Neural progenitor cell (in vitro differentiated cells): ENCODE results near the gene RHBDL1. TPM values are rescaled to one million over a fixed set of nuclear protein-coding genes. Genes with fewer than 3 reads are reported as not detected.

Experiments
- DNase-seq: peaks from one replicate; pipeline ENCODE4 v3.0.0-alpha.2; 2016; ENCODE audit warnings: low spot score
- H2AFZ ChIP-seq: fragments of 200-600 bp; sonication (generic); replicated peaks from 2 replicates; pipeline ENCODE4 v1.6.1; 2016; ENCODE audit warnings: antibody characterized with exemption
- H3F3A ChIP-seq: fragments of 200-600 bp; sonication (generic); 2 replicates; pipeline ENCODE4 v1.6.1; 2016; ENCODE audit warnings: antibody characterized with exemption, low read depth
- H3K27ac ChIP-seq: fragments of 200-600 bp; sonication (generic); 2 replicates; pipeline ENCODE4 v1.5.1; 2016; ENCODE audit warnings: mild to moderate bottlenecking
- H3K27me3 ChIP-seq: fragments of 200-600 bp; sonication (generic); 2 replicates; pipeline ENCODE4 v1.6.1; 2016; ENCODE audit warnings: mild to moderate bottlenecking, moderate library complexity
- H3K36me3 ChIP-seq: fragments of 200-600 bp; sonication (generic); 2 replicates; pipeline ENCODE4 v1.5.1; 2016
- H3K4me1 ChIP-seq: fragments of 200-600 bp; sonication (generic); 2 replicates; pipeline ENCODE4 v1.6.1; 2016; ENCODE audit warnings: mixed run types
- H3K4me2 ChIP-seq: fragments of 200-600 bp; sonication (generic); 2 replicates; pipeline ENCODE4 v1.6.1; 2016
- H3K4me3 ChIP-seq: fragments of 200-600 bp; sonication (generic); 2 replicates; pipeline ENCODE4 v1.5.1; 2016
- H3K79me2 ChIP-seq: fragments of 200-600 bp; sonication (generic); 2 replicates; pipeline ENCODE4 v1.6.1; 2016; ENCODE audit warnings: low read depth
- H3K9ac ChIP-seq: fragments of 200-600 bp; sonication (generic); 2 replicates; pipeline ENCODE4 v1.6.1; 2016
- H3K9me3 ChIP-seq: fragments of 200-600 bp; sonication (generic); 2 replicates; pipeline ENCODE4 v1.5.1; 2016; ENCODE audit warnings: low read depth
- H4K20me1 ChIP-seq: fragments of 200-600 bp; sonication (generic); 2 replicates; pipeline ENCODE4 v1.6.1; 2016; ENCODE audit warnings: low read depth
- H3K27ac Mint-ChIP-seq: 3 replicates; pipeline ENCODE4 v1.8.0; 2021; ENCODE audit warnings: mixed read lengths
- H3K27me3 Mint-ChIP-seq: 2 replicates; pipeline ENCODE4 v1.8.0; 2022; ENCODE audit warnings: low read depth, mild to moderate bottlenecking, inconsistent platforms, moderate library complexity, mixed read lengths; ENCODE audit not compliant: insufficient read depth
- H3K36me3 Mint-ChIP-seq: 3 replicates; pipeline ENCODE4 v1.8.0; 2021; ENCODE audit warnings: mixed read lengths
- H3K4me1 Mint-ChIP-seq: 3 replicates; pipeline ENCODE4 v1.8.0; 2021; ENCODE audit warnings: mixed read lengths
- H3K4me3 Mint-ChIP-seq: 3 replicates; pipeline ENCODE4 v1.8.0; 2021; ENCODE audit warnings: mild to moderate bottlenecking, moderate library complexity, mixed read lengths
- H3K9me3 Mint-ChIP-seq: 3 replicates; pipeline ENCODE4 v1.8.0; 2020; ENCODE audit warnings: mixed read lengths
- CTCF ChIP-seq: fragments of 200-600 bp; sonication (generic); IDR thresholded peaks from 2 replicates; pipeline ENCODE4 v1.5.1; 2017; ENCODE audit warnings: antibody characterized with exemption, mild to moderate bottlenecking
- EZH2 ChIP-seq: fragments of 200-600 bp; sonication (generic); IDR thresholded peaks from 2 replicates; pipeline ENCODE4 v1.6.1; 2017; ENCODE audit warnings: antibody characterized with exemption, mild to moderate bottlenecking, moderate library complexity
- EZH2phosphoT487 ChIP-seq: fragments of 200-600 bp; sonication (generic); IDR thresholded peaks from 2 replicates; pipeline ENCODE4 v1.6.1; 2017; ENCODE audit warnings: antibody characterized with exemption
- total RNA-seq: library from RNA; depleted of rRNA; stranded (reverse); fragments of >200 nt; gene quantifications from 2 replicates; pipeline ENCODE4 v1.2.3, GENCODE V29; 2015; ENCODE audit warnings: low replicate concordance

The RHBDL1 gene
- total RNA-seq, 1 donor from 2014 or later: 0.28 TPM

- H3K27ac ChIP-seq: peak overlapping the region; percentile 80
- peaks cover 10% of the 10 kb centered on the region for H3K27me3 Mint-ChIP-seq
- peak overlapping the region; percentile 85 for H3K4me3 ChIP-seq
- peaks cover 61% of the 10 kb centered on the region for H4K20me1 ChIP-seq
- no peaks in the 10 kb centered on the region for H3K9me3 ChIP-seq
- H3K27me3 ChIP-seq: peaks cover 5% of the 10 kb centered on the region
- H3F3A ChIP-seq: peaks cover 29% of the 10 kb centered on the region
- H3K9ac ChIP-seq: peak overlapping the region; percentile 22
- H3K9me3 Mint-ChIP-seq: no peaks in the 10 kb centered on the region
- H2AFZ ChIP-seq: peak overlapping the region; percentile 84
- peaks cover 34% of the 10 kb centered on the region for H3K4me1 ChIP-seq
- peaks cover 2% of the 10 kb centered on the region for H3K36me3 Mint-ChIP-seq
- H3K27ac Mint-ChIP-seq: peak overlapping the region; percentile 81
- TF ChIP-seq CTCF (peak; percentile 34), EZH2phosphoT487 (no peak)
- peaks cover 27% of the 10 kb centered on the region for H3K4me1 Mint-ChIP-seq
- no peaks in the 10 kb centered on the region for H3K36me3 ChIP-seq
- DNase-seq: peak; percentile 81
- peak overlapping the region; percentile 98 for H3K4me2 ChIP-seq
- peak overlapping the region; percentile 89 for H3K4me3 Mint-ChIP-seq
- H3K79me2 ChIP-seq: no peaks in the 10 kb centered on the region
Observed at GRCh38 chr16:720447-720989, 45.0 kb downstream of the RHBDL1 start.

- H3K27ac ChIP-seq: peak within 1 kb of the TSS; percentile 80
- peak within 1 kb of the TSS; percentile 85 for H3K4me3 ChIP-seq
- DNase-seq: peak; percentile 98
- H3K9ac ChIP-seq: peak within 1 kb of the TSS; percentile 22
- H3F3A ChIP-seq: peaks cover 30% of the 10 kb centered on the region
- H3K4me1 ChIP-seq: peaks cover 29% of the 10 kb centered on the region
- H3K4me2 ChIP-seq: peak within 1 kb of the TSS; percentile 98
- Mint-ChIP-seq H3K4me3 (peak within 1 kb of the TSS; percentile 89), H3K9me3 (no peaks in the 10 kb centered on the region), H3K36me3 (peaks cover 2% of the 10 kb centered on the region), H3K27me3 (peaks cover 13% of the 10 kb centered on the region), H3K4me1 (peaks cover 27% of the 10 kb centered on the region), H3K27ac (peak within 1 kb of the TSS; percentile 81)
- no peaks in the 10 kb centered on the region for H3K9me3 ChIP-seq
- no peaks in the 10 kb centered on the region for H3K36me3 ChIP-seq
- H3K79me2 ChIP-seq: no peaks in the 10 kb centered on the region
- H4K20me1 ChIP-seq: peaks cover 66% of the 10 kb centered on the region
- peaks cover 12% of the 10 kb centered on the region for H3K27me3 ChIP-seq
- peak within 1 kb of the TSS; percentile 84 for H2AFZ ChIP-seq
- TF ChIP-seq EZH2phosphoT487: no peak
- no peak for TF ChIP-seq CTCF
- no peak for TF ChIP-seq EZH2
Observed at GRCh38 chr16:720990-721764, 45.7 kb downstream of the RHBDL1 start, which contains the start of gene ANTKMT. Gene ANTKMT, plus strand, starts transcription at chr16:721146. Its CDS starts 129 bp downstream, at chr16:721275.

GRCh38 chr16:721765-722540 is 46.5 kb downstream of the RHBDL1 start:
- TF ChIP-seq CTCF (no peak), EZH2phosphoT487 (no peak), EZH2 (no peak)
- H3F3A ChIP-seq: peaks cover 32% of the 10 kb centered on the region
- H3K36me3 ChIP-seq: no peaks in the 10 kb centered on the region
- H3K4me3 ChIP-seq: peak overlapping the region; percentile 85
- H4K20me1 ChIP-seq: peaks cover 64% of the 10 kb centered on the region
- H3K27me3 ChIP-seq: peaks cover 19% of the 10 kb centered on the region
- H3K9me3 ChIP-seq: no peaks in the 10 kb centered on the region
- H2AFZ ChIP-seq: no peak overlapping the region
- H3K79me2 ChIP-seq: no peaks in the 10 kb centered on the region
- Mint-ChIP-seq H3K4me1 (peaks cover 23% of the 10 kb centered on the region), H3K27ac (no peak overlapping the region), H3K9me3 (no peaks in the 10 kb centered on the region), H3K36me3 (no peaks in the 10 kb centered on the region), H3K4me3 (peak overlapping the region; percentile 65), H3K27me3 (peaks cover 10% of the 10 kb centered on the region)
- peaks cover 21% of the 10 kb centered on the region for H3K4me1 ChIP-seq
- DNase-seq: no peak
- H3K27ac ChIP-seq: no peak overlapping the region
- H3K9ac ChIP-seq: no peak overlapping the region
- peak overlapping the region; percentile 98 for H3K4me2 ChIP-seq
